Lower lobe of right lung (tissue), 2 donors: ENCODE results near the gene FGGY. TPM values are rescaled to one million over a fixed set of nuclear protein-coding genes. Genes with fewer than 3 reads are reported as not detected.

Source experiments
- ATAC-seq, 2 donors: fragments of 200-7000 bp; cut with Tn5 transposase; one replicate each; pipeline ENCODE4 v1.9.1; 2020 to 2022; ENCODE audit warnings: mild to moderate bottlenecking in 2 of 2, moderate library complexity in 2 of 2
- DNase-seq: peaks from one replicate; pipeline ENCODE4 v3.0.0-alpha.2; 2020
- H3K27ac ChIP-seq: fragments of 200-600 bp; one replicate; pipeline ENCODE4 v1.8.0; 2022
- H3K27me3 ChIP-seq: fragments of 200-600 bp; one replicate; pipeline ENCODE4 v1.8.0; 2022; ENCODE audit warnings: low read depth
- H3K36me3 ChIP-seq: fragments of 200-600 bp; one replicate; pipeline ENCODE4 v1.8.0; 2022; ENCODE audit warnings: mild to moderate bottlenecking
- H3K4me1 ChIP-seq: fragments of 200-600 bp; one replicate; pipeline ENCODE4 v1.8.0; 2022
- H3K4me3 ChIP-seq: fragments of 200-600 bp; one replicate; pipeline ENCODE4 v1.8.0; 2022; ENCODE audit warnings: mild to moderate bottlenecking
- H3K9me3 ChIP-seq: fragments of 200-600 bp; one replicate; pipeline ENCODE4 v1.8.0; 2022
- intact Hi-C: fragments of 100-400 bp; cut with DNase I; formaldehyde crosslinking; loops from one replicate; pipeline ENCODE4 v1.11.0; 2022
- total RNA-seq: library from RNA; stranded (reverse); fragmentation: NEBNext Ultra II Directional; extraction: Animal tissue kit (Norgen Biotek cat#: 25700); gene quantifications from one replicate; pipeline ENCODE4 v1.2.1, GENCODE V29; 2021
- TF ChIP-seq, protein P1 (sequence below): fragments of 200-600 bp; IDR thresholded peaks from one replicate; pipeline ENCODE4 v1.8.0; 2022; ENCODE audit warnings: antibody characterized with exemption, mild to moderate bottlenecking
- donor health status: DM: no; HTN: yes; CAD: no; lungs with severe emphysema.

FGGY gene
- total RNA-seq, 1 donor from 2014 or later: 31.4 TPM

DNA sequence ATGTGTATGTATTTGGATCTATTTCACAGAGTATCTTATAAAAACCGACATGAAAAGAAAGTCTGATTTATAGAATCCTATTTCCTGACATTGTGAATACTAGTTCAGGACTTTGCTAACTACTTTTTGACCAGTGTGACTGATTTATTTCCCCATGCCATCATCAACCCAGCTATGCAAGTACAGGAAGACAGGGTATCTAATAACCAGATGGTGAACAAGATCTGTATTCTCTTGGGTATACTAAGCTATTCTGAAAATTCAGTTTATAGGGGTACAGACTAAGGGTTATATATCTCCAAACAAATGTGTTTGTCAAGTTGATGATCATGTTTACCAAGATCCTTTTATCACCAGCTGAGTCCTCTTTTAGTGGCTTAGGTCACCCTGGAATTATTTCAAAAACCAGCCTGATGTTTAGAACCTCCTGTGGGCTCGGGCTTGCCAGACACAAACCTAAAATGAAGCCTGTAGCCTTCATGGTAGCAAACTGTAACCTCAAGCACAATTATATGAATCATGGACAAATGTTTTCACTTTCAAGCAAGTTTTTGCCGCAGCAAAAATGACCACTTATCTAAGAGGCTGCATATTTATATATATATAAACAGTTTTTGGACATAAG, 185.1 kb downstream of the FGGY start:
- H3K27ac ChIP-seq: no peak overlapping the region
- no peaks in the 10 kb centered on the region for H3K27me3 ChIP-seq
- DNase-seq: no peak
- H3K4me1 ChIP-seq: no peaks in the 10 kb centered on the region
- no peak for ATAC-seq
- H3K4me3 ChIP-seq: no peak overlapping the region
- intact Hi-C loops: no loop called here
- TF ChIP-seq, protein P1, sequence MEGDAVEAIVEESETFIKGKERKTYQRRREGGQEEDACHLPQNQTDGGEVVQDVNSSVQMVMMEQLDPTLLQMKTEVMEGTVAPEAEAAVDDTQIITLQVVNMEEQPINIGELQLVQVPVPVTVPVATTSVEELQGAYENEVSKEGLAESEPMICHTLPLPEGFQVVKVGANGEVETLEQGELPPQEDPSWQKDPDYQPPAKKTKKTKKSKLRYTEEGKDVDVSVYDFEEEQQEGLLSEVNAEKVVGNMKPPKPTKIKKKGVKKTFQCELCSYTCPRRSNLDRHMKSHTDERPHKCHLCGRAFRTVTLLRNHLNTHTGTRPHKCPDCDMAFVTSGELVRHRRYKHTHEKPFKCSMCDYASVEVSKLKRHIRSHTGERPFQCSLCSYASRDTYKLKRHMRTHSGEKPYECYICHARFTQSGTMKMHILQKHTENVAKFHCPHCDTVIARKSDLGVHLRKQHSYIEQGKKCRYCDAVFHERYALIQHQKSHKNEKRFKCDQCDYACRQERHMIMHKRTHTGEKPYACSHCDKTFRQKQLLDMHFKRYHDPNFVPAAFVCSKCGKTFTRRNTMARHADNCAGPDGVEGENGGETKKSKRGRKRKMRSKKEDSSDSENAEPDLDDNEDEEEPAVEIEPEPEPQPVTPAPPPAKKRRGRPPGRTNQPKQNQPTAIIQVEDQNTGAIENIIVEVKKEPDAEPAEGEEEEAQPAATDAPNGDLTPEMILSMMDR: no peak
- no peaks in the 10 kb centered on the region for H3K36me3 ChIP-seq
- no peaks in the 10 kb centered on the region for H3K9me3 ChIP-seq

DNA sequence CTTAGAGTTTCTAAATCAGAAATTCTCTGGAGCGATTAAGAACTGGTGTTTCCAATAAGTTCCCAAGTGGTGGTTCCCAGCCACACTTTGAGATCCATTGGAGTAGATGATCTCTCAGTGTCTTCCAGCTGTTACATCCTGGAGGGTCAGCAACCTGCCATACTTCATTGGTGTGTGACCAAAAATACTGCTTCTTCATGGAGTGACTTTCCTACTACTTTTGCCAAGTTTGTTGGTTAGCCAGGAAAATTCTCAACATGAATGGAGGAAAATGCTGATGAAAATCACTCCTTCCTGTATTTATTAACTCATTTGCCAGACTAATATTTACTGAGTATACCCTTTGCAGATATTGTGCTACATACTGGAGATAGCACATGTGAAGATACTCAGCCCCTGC, 186.1 kb downstream of the FGGY start:
- intact Hi-C loops: no loop called here
- no peaks in the 10 kb centered on the region for H3K36me3 ChIP-seq
- no peaks in the 10 kb centered on the region for H3K9me3 ChIP-seq
- H3K4me3 ChIP-seq: no peak overlapping the region
- DNase-seq (no peak), ATAC-seq (no peak)
- no peak overlapping the region for H3K27ac ChIP-seq
- TF ChIP-seq, protein P1: no peak
- H3K27me3 ChIP-seq: no peaks in the 10 kb centered on the region
- no peaks in the 10 kb centered on the region for H3K4me1 ChIP-seq

DNA sequence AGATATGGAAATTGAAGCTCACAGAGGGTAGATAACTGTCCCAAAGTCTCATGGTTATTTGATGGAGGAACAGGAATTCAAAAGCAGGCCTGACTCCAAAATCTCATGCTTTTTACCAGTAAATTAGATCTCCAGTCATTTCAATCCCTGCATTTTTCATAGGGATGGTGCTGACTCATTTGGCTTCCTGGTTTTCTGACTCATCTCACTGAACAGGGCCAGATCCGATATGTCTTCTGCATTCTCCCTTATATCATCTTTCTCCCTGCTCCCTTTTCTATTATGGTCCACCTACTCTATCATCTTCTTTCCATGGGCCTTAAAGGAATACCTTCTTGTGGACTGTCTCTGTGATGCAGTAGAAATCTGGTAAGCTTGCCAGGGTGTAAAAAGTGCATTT, 187.2 kb downstream of the FGGY start:
- no peaks in the 10 kb centered on the region for H3K4me1 ChIP-seq
- H3K36me3 ChIP-seq: no peaks in the 10 kb centered on the region
- no peak overlapping the region for H3K4me3 ChIP-seq
- no peaks in the 10 kb centered on the region for H3K27me3 ChIP-seq
- intact Hi-C loops: no loop called here
- H3K9me3 ChIP-seq: no peaks in the 10 kb centered on the region
- H3K27ac ChIP-seq: no peak overlapping the region
- no peak for ATAC-seq
- TF ChIP-seq, protein P1: no peak
- DNase-seq: no peak

DNA sequence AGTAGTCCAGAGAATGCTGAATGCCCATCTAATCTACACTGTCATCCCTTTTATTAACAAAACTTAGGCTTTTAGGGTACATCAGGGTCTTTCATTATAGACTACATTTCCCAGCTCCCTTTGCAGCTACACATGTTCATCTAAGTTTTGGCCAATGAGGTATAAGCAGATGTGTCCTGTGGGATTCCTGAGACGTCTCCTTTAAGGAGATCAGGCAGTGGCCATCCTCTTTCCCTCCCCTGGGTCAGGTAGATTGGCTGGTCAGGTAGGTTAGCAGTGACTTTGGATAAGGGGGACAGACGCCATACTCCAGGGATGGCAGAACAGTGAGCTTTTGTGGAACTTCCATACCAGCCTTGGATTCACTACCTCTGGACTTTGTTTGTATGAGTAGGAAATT, 188.3 kb downstream of the FGGY start:
- no peaks in the 10 kb centered on the region for H3K9me3 ChIP-seq
- no peaks in the 10 kb centered on the region for H3K4me1 ChIP-seq
- intact Hi-C loops: no loop called here
- no peak for ATAC-seq
- no peak overlapping the region for H3K4me3 ChIP-seq
- H3K27me3 ChIP-seq: no peaks in the 10 kb centered on the region
- no peaks in the 10 kb centered on the region for H3K36me3 ChIP-seq
- no peak overlapping the region for H3K27ac ChIP-seq
- TF ChIP-seq, protein P1: no peak
- no peak for DNase-seq

DNA sequence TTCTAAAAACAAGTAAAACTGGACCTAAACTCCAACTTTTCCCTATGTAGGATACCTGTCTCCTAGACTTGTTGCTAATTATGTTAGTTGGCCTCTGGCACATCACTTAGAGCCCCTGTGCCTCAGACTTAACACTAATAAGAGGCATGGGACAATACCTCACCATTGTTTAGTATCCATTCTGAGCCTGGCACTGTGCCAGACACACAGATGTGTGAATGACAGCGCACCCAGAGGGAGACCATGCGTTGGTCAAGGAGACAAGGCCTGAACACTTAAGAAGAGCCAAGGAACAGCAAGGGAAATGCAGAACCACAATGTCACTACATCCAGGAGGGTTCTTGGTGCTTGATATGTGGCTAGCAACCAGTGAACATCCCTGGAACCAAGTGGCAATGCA, 189.1 kb downstream of the FGGY start:
- ATAC-seq: no peak

More for the DNA sequence above, 189.1 kb downstream of the FGGY start:
- TF ChIP-seq, protein P1: no peak
- no peak overlapping the region for H3K4me3 ChIP-seq
- no peak for DNase-seq
- H3K9me3 ChIP-seq: no peaks in the 10 kb centered on the region
- no peaks in the 10 kb centered on the region for H3K27me3 ChIP-seq
- H3K4me1 ChIP-seq: no peaks in the 10 kb centered on the region
- no peak overlapping the region for H3K27ac ChIP-seq
- intact Hi-C loops: no loop called here
- no peaks in the 10 kb centered on the region for H3K36me3 ChIP-seq
